Activated T-helper 1 cell treated with anti-CD3 and anti-CD28 coated beads, Interleukin-12 subunit alpha, Interleukin-12 subunit beta, Interleukin-2, Interleukin-4 antibody, amounts not matched to agents 30 ng/mL and 10 ng/mL and 1 ng/mL, durations not matched to agents 14 hours and 24 hours and 36 hours (primary cell): Measurements from ENCODE around the gene ZBTB7B. TPM values are rescaled to one million over a fixed set of nuclear protein-coding genes. Genes with fewer than 3 reads are reported as not detected.
"Not testable (repeated sequence)": the region's sequence is repeated elsewhere in the genome, so short reads cannot be mapped to it uniquely, and the experiment has no call there.

Experiments
- DNase-seq: peaks from one replicate; pipeline ENCODE4 v3.0.0; 2021; ENCODE audit warnings: low spot score
- H3K27ac Mint-ChIP-seq: one replicate; pipeline ENCODE4 v1.8.0; 2021; ENCODE audit warnings: mild to moderate bottlenecking, mixed read lengths
- H3K27me3 Mint-ChIP-seq: one replicate; pipeline ENCODE4 v1.8.0; 2022; ENCODE audit warnings: mild to moderate bottlenecking, moderate library complexity, mixed read lengths; ENCODE audit not compliant: insufficient read depth
- H3K36me3 Mint-ChIP-seq: one replicate; pipeline ENCODE4 v1.8.0; 2021; ENCODE audit warnings: low read depth, mixed read lengths
- H3K4me1 Mint-ChIP-seq: one replicate; pipeline ENCODE4 v1.8.0; 2021; ENCODE audit warnings: low read depth, mixed read lengths
- H3K4me3 Mint-ChIP-seq: one replicate; pipeline ENCODE4 v1.8.0; 2021; ENCODE audit warnings: mild to moderate bottlenecking, moderate library complexity, mixed read lengths
- H3K9me3 Mint-ChIP-seq: one replicate; pipeline ENCODE4 v1.8.0; 2021; ENCODE audit warnings: mixed read lengths
- intact Hi-C: fragments of 100-400 bp; cut with micrococcal nuclease; formaldehyde crosslinking; loops from one replicate; pipeline ENCODE4 v1.15.1; 2024
- total RNA-seq: library from RNA; stranded (reverse); gene quantifications from 2 replicates; pipeline ENCODE4 v1.2.3, GENCODE V29; 2022

The ZBTB7B gene
- total RNA-seq, 1 donor from 2014 or later = 172 TPM

DNA sequence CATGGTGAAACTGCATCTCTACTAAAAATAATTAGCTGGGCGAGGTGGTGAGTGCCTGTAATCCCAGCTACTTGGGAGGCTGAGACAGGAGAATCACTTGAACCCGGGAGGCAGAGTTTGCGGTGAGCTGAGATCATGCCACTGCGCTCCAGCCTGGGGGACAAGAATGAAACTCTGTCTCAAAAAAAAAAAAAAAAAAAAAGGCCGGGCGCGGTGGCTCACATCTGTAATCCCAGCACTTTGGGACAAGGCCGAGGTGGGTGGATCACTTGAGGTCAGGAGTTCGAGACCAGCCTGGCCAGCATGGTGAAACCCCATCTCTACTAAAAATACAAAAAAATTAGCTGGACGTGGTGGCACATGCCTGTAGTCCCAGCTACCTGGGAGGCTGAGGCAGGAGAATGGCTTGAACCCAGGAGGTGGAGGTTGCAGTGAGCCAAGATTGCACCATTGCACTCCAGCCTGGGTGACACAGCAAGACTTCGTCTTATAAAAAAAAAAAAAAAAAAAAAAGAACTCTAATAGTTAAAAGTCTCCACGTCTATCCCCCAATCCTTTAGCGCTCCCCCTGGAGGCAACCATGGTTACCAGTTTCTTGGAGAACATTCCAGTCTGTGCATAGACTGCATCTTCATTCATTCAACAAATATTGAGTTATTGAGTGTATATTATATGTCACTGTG, 7.2 kb upstream of the ZBTB7B start:
- H3K4me1 Mint-ChIP-seq = peaks cover 42% of the 10 kb centered on the region
- H3K27ac Mint-ChIP-seq, H3K9me3 Mint-ChIP-seq, DNase-seq, H3K36me3 Mint-ChIP-seq, H3K4me3 Mint-ChIP-seq, H3K27me3 Mint-ChIP-seq: not testable (repeated sequence)
- intact Hi-C loops = loop anchor here (5.0 kb wide), 1 partner anchor 513 kb away; no protein-coding TSS in a partner anchor

DNA sequence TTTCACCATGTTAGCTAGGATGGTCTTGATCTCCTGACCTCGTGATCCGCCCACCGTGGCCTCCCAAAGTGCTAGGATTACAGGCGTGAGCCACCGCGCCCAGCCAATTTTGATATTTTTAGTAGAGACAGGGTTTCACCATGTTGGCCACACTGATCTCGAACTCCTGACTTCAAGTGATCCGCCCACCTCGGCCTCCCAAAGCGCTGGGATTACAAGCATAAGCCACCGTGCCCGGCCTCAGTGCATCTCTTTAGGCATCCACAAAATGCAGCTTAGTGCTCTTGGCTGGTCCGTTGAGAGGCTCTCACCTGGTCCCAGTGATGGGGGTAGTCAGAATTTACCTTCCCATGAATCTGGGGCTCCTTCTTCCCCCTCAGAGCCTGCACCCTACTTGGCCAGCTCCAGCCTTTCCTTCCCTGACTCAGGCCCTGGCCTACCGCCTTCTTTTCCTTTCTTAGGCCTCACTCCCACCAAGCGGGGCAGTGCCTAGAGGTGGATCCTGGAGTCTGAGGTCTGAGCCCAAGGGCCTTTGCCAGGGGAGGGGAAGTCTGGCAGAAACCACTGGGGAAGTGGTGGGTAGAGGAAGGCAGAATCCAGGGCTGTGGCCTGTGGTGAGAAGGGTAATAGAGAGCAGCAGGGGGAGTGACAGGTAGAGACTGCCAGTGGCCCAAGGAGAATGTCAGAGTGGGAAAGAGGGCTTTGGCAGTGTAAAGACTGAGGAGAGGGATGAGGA, 5.5 kb upstream of the ZBTB7B start:
- Mint-ChIP-seq H3K4me1 (peaks cover 42% of the 10 kb centered on the region), H3K36me3 (peaks cover 6% of the 10 kb centered on the region), H3K27me3 (peaks cover 2% of the 10 kb centered on the region), H3K9me3 (no peaks in the 10 kb centered on the region), H3K27ac (peak overlapping the region; percentile 50), H3K4me3 (peak overlapping the region; percentile 57)
- intact Hi-C loops = loop anchor here (5.0 kb wide), 1 partner anchor 515 kb away; no protein-coding TSS in a partner anchor
- DNase-seq = no peak

DNA sequence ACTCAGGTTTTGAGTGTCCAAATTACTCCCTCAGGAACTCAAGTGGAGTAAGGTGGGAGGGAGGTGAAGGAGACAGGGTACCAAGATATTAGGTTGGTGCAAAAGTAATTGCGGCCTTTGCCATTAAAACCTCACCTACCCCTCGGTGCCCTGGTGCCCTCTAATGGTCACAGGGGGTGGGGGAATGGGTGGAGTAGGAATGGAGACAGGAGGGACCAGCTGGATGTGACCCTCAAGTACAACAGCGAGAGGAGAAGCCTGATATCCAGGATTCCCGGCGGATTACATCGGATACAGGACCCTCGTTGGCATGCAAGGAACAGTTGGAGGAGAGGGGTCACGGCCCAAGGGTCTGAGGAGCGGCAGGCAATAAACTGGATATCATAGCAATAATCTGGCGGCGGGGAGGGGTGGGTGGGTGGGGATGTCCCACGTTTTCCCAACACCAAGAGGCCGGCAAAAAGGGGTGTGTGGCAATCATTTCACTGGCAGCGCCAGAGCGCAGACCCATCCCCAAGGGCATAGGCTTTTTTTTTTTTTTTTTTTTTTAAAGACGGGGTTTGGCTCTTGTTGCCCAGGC, 4.3 kb upstream of the ZBTB7B start:
- peaks cover 42% of the 10 kb centered on the region for H3K4me1 Mint-ChIP-seq
- H3K27me3 Mint-ChIP-seq = peaks cover 2% of the 10 kb centered on the region
- peaks cover 1% of the 10 kb centered on the region for H3K36me3 Mint-ChIP-seq
- peak overlapping the region; percentile 92 for H3K27ac Mint-ChIP-seq
- H3K9me3 Mint-ChIP-seq = no peaks in the 10 kb centered on the region
- no peak for DNase-seq
- peak overlapping the region; percentile 81 for H3K4me3 Mint-ChIP-seq
- intact Hi-C loops = loop anchor here (5.0 kb wide), 1 partner anchor 516 kb away; no protein-coding TSS in a partner anchor

DNA sequence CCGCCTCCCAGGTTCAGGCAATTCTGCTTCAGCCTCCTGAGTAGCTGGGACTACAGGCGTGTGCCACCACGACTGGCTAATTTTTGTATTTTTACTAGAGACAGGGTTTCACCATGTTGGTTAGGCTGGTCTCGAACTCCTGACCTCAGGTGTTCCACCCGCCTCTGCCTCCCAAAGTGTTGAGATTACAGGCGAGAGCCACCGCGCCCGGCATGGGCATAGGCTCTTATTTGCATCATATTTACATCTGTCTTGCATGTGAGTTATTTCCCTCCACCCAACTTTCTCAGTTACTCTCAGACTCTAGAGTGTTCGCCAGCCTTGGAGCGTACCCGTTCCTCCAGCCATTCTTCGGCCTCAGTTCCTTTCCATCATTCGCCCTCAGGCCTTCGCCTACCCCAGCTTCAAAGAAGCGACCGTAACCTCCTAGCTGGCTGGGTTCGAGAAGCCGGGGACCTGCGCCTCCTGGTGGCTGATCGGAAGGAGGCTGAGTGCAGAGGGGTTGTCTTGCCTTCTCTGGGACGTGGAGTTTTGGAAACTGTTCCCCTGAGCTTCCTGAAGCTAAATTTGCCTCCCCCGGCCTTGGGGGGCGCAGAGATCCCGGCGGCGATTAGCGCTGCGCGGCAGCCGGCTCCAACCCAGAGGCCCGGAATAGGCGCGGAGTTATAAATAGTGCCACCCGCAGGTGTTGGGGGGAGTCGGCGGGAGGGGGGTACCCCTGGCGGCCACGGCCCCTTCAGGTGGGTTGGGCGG, 3.6 kb upstream of the ZBTB7B start:
- peaks cover 2% of the 10 kb centered on the region for H3K27me3 Mint-ChIP-seq
- peaks cover 5% of the 10 kb centered on the region for H3K36me3 Mint-ChIP-seq
- H3K9me3 Mint-ChIP-seq = no peaks in the 10 kb centered on the region
- peak overlapping the region; percentile 81 for H3K4me3 Mint-ChIP-seq
- peaks cover 40% of the 10 kb centered on the region for H3K4me1 Mint-ChIP-seq
- intact Hi-C loops = loop anchor here (1.0 to 5.0 kb wide), 6 partner anchors 9 to 517 kb away; partner anchors contain the start of gene FLAD1
- H3K27ac Mint-ChIP-seq = peak overlapping the region; percentile 92
- no peak for DNase-seq

DNA sequence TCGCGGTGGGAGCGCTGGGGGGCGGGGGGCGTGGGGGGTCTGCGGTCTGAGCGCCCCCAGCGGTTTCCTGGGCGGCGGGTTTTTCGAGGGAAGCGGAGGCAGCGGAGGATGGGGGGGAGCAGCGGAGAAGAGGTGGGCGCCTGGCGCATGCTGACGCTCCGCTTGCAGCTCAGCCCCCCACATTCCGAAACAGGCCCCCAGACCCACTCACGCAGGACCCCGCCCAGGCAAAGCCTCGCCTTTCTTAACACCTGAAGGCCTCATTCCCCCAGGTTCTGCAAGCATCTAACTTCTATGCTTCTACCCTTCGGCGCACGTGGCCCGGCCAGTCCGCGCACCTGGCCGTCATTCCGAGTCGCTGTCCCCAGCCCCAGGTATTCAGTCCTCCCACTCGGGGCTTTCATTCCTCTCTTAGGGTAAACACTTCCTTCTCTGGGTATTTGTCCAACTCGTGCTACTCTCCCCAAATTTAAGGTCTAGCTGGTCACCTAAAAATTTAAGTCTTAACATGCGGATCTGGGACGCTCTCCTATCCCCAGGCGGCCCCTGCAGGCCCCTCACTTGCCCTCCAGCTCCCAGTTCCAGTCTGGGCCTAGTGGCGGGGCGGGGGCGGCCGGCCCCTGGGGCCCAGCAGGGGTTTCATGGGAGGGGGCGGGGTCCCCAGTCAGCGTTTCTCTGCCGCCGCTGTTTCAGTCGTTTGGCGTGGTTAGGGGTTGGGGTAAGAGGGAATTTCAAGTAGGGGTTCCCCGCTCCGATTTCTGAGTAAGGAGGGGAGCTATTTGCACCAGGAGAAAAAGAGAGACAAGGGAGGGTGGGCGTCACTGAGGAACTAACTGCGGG, 2.8 kb upstream of the ZBTB7B start:
- intact Hi-C loops = loop anchor here (1.0 to 5.0 kb wide), 9 partner anchors 9 to 592 kb away; partner anchors contain the start of genes CKS1B, FLAD1, IL6R and RUSC1
- H3K9me3 Mint-ChIP-seq = no peaks in the 10 kb centered on the region
- H3K36me3 Mint-ChIP-seq = peaks cover 7% of the 10 kb centered on the region
- no peak for DNase-seq
- peaks cover 2% of the 10 kb centered on the region for H3K27me3 Mint-ChIP-seq
- peak overlapping the region; percentile 95 for H3K27ac Mint-ChIP-seq
- H3K4me3 Mint-ChIP-seq = peak overlapping the region; percentile 87
- H3K4me1 Mint-ChIP-seq = peaks cover 40% of the 10 kb centered on the region

DNA sequence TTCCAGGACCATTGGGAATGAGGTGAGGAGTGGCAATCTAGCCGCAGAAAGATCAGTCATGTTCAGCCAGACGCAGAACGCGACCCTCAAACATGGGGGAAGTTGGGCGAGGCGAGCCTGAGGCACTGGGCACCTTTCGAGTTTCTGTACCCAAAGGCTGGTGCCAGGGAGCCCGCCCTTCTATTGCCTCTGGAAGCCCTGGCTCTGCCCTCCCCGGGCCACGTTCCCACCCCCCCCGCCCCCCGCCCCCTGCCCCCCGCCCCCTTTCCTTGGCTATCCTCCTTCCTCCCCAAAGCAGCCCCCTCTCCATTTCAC, 2.2 kb upstream of the ZBTB7B start:
- intact Hi-C loops = loop anchor here (1.0 to 5.0 kb wide), 3 partner anchors 26 to 593 kb away; partner anchors contain the start of genes CKS1B, IL6R and RUSC1
- Mint-ChIP-seq H3K4me3 (peak overlapping the region; percentile 87), H3K36me3 (peaks cover 7% of the 10 kb centered on the region), H3K27ac (peak overlapping the region; percentile 95), H3K4me1 (peaks cover 40% of the 10 kb centered on the region), H3K27me3 (peaks cover 2% of the 10 kb centered on the region), H3K9me3 (no peaks in the 10 kb centered on the region)
- DNase-seq = no peak

DNA sequence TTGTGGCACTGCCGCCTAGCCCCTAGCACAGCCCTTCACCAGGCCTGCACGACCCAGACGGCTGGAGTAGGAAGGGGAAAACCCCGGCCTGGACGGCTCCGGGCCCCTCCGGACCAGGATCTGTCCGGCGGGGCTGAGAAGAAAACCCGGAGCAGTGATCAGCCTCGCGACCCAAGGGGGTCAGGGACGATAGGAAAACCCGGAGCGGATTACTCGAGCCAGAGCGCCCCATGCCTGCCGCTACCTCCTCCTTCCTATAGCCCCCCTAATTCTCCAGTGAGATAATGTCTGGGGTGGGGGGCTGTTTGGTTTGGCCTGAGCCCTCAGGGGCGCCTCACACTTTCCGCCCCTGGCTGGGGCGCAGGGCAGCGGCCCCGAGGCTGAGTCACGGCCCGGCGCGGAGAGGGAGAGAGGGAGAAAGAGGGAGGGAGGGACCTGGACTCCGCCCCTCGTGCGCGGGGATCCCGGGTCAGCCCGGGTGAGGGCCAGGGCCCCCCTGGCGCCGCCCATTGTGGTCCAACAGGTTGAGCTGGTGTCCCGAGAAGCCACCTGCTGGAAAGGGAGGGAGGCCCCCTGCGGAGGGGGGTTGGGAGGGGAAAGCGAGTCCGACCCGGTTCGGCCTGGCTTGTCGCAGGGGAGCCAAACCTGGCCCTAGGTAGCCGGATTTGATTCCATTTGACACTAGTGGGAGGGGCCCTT, 1.7 kb upstream of the ZBTB7B start:
- Mint-ChIP-seq H3K36me3 (peaks cover 7% of the 10 kb centered on the region), H3K4me3 (peak overlapping the region; percentile 98), H3K27ac (peak overlapping the region; percentile 95), H3K4me1 (peaks cover 45% of the 10 kb centered on the region), H3K27me3 (peaks cover 2% of the 10 kb centered on the region), H3K9me3 (no peaks in the 10 kb centered on the region)
- peak; percentile 81 for DNase-seq
- intact Hi-C loops = loop anchor here (1.0 to 5.0 kb wide), 5 partner anchors 27 to 781 kb away; partner anchors contain the start of genes CKS1B, IL6R, RUSC1 and UBAP2L

DNA sequence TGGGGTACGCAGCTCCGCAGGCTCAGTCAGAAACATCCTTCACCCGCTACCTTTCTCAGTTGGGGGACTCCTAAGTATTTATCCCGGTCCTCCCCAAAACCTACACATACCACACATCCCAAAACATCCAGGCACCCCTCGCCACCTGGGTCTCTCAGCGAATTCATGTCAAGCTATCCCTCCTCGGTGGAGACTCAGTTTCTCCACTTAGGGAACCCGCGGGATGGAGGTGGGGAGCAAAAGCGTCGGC, 1.3 kb upstream of the ZBTB7B start:
- Mint-ChIP-seq H3K27me3 (peaks cover 2% of the 10 kb centered on the region), H3K4me1 (peaks cover 50% of the 10 kb centered on the region), H3K9me3 (no peaks in the 10 kb centered on the region), H3K27ac (peak overlapping the region; percentile 85), H3K36me3 (peaks cover 8% of the 10 kb centered on the region), H3K4me3 (peak overlapping the region; percentile 98)
- intact Hi-C loops = loop anchor here (1.0 to 5.0 kb wide), 4 partner anchors 46 to 781 kb away; partner anchors contain the start of genes IL6R, RUSC1 and UBAP2L
- no peak for DNase-seq

DNA sequence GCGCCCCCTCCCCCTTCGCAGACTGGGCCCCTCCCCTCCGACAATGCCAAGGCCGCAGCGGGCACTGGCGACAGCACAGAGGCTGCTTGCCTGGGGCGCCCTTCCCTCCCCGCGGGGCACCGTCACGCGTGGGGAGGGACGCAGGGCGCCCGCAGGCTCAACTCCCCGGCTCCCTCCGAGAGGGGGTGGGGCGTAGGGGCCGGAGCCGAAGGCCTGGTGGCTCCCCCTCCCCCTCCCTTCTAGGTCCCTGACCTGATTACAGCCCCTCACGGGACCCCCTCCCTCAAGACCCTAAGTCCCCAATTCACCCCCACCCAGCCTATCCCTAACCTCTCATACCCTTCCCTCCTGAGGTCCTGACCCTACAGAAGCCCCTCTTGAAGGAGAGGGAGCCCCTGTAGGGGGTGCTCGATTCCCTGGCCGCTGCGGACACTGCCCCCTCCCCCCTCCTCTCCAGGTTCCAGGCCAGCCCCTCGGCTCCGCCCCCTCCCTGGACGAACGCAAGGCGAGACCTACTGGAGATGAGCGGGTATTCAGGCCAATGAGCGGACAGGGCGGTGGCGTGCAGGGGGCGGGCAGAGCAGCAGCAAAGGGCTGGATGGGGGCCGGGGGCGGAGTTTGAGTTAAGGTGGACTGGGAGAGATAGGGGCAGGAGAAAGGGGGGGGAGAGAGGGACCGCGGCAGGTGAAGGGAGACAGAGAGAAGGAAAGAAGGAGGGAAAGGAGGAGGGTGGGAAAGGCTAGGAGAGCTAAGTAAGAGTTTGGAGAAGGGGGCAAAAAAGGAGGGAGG, 733 bp upstream of the ZBTB7B start:
- intact Hi-C loops = loop anchor here (1.0 to 5.0 kb wide), 11 partner anchors 10 to 782 kb away; partner anchors contain the start of genes EFNA4, IL6R, PYGO2 and RUSC1

DNA sequence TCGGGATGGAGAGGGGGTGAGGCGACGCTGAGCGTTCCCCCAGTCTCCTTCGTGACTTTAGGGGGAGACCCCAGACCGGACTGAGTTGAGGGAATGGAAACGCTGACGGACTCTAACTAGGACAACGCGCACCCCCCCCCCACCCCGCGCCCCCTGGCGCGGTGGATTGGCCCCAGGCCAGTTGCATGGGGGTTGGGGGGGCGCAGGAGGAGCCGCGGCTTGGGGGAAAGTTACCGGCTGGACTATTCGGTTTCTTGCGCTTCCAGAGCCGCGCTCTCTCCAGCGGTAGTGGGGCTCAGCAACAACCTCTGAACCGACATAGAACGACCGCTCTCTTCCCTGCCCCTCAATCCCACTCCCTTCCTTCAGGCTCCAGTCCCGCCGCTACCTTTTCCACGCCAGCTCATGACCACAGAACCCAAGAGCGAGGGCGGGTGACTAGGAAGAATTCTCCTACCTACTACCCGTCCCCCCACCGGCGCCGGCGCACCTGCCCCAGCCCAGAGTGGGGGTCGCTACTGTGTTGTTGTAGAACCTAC, 694 bp downstream of the ZBTB7B start:
- DNase-seq = no peak
- Mint-ChIP-seq H3K4me3 (peak overlapping the region; percentile 98), H3K27ac (peak overlapping the region; percentile 97), H3K27me3 (peaks cover 2% of the 10 kb centered on the region), H3K4me1 (peaks cover 47% of the 10 kb centered on the region), H3K36me3 (peaks cover 11% of the 10 kb centered on the region), H3K9me3 (no peaks in the 10 kb centered on the region)
- intact Hi-C loops = loop anchor here (5.0 kb wide), 2 partner anchors 319 to 596 kb away; partner anchors contain the start of genes IL6R and RUSC1

More for the DNA sequence above, 733 bp upstream of the ZBTB7B start:
- DNase-seq = peak; percentile 98
- Mint-ChIP-seq H3K9me3 (no peaks in the 10 kb centered on the region), H3K27me3 (peaks cover 2% of the 10 kb centered on the region), H3K4me3 (peak overlapping the region; percentile 98), H3K36me3 (peaks cover 11% of the 10 kb centered on the region), H3K4me1 (peaks cover 55% of the 10 kb centered on the region), H3K27ac (peak overlapping the region; percentile 97)
